SK-N-SH (cell line): ENCODE results near the gene TSC1.

ENCODE experiments used
- CTCF ChIP-seq: fragments of 200-600 bp; sonication (generic); IDR thresholded peaks from 2 replicates; pipeline ENCODE4 v1.6.1; 2017; ENCODE audit warnings: antibody characterized with exemption, mild to moderate bottlenecking, moderate library complexity
- GATA2 ChIP-seq: sonication (generic); formaldehyde crosslinking; IDR thresholded peaks from 2 replicates; pipeline ENCODE4 v1.5.0; 2020; ENCODE audit warnings: mild to moderate bottlenecking, missing genetic modification reagents
- POLR2AphosphoS5 ChIP-seq: IDR thresholded peaks from 2 replicates; pipeline ENCODE4 v1.6.1; 2012; ENCODE audit warnings: low read depth, low read length
- RXRA ChIP-seq: IDR thresholded peaks from 2 replicates; pipeline ENCODE4 v1.4.0; 2012; ENCODE audit warnings: low read depth, mild to moderate bottlenecking, borderline replicate concordance
- TAF1 ChIP-seq: IDR thresholded peaks from 2 replicates; pipeline ENCODE4 v1.6.1; 2012; ENCODE audit warnings: low read depth, mild to moderate bottlenecking, low read length, moderate library complexity, borderline replicate concordance
- USF2 ChIP-seq: fragments of 150-350 bp; IDR thresholded peaks from 2 replicates; pipeline ENCODE4 v1.6.1; 2017; ENCODE audit warnings: antibody characterized with exemption, low read length, low read depth, borderline replicate concordance

GRCh38 chr9:132946211-132946610 is 1.8 kb upstream of the TSC1 start:
- TF ChIP-seq CTCF (no peak), TAF1 (no peak), RXRA (no peak), GATA2 (CRISPR knock-in tag) (no peak), POLR2AphosphoS5 (no peak), USF2 (no peak)
